HG03442 (cell line): ENCODE data around the gene ZNF132.
"Not testable (repeated sequence)": the region's sequence is repeated elsewhere in the genome, so short reads cannot be mapped to it uniquely, and the experiment has no call there.

Source experiments
- ATAC-seq: cut with Tn5 transposase; IDR thresholded peaks from one replicate; pipeline ENCODE4 v1.9.1; 2021; ENCODE audit warnings: mild to moderate bottlenecking, moderate library complexity; ENCODE audit not compliant: unreplicated experiment

The ZNF132 gene

DNA sequence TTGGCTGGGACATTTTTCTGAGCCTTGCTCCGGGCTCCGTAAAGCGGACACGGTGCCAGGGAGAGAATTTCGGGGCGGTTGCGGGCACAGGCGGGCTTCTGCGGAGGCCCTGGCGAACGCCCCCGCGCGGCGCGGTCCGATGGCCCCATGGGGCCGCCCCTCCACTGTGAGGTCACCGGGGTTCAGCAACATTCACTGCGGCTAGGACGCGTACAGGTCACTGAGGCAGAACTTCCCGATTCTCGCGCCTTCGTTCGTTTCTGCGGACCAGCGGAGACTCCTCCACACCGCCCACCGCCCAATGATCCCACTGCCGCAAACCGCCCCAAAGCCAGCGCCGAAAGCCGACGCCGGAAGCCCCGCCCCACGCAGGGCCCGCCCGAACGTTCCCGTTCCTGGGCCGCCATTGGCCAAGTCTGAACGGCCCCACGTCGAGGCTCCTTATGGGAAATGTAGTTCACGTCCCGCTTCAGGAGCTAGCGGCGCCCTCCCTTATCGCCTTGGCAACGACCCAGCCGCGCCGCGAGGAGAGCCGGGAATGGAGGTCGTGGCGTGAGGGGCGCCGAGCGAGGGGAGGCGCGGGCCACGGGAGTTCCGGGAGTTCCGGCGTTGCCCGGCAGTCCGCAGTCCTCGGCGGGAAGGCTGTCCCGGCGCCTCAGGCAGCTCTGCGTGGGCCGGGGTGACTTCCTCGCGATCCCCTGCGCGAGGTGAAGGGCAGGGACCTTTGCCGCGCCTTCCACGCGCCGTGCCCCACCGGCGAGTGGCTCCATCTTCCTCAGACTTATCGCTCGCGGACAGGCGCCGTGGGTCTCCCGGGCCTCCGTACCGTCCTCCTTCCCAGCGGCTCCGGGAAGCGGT lies 31.6 kb downstream of the ZNF132 start, which contains the start of gene ZNF584:
Gene ZNF584 (plus strand): TSS at position 498 of the 858 bp plus-strand sequence. CDS start 499 bp downstream, outside the sequence.
- peak; percentile 84 for ATAC-seq

DNA sequence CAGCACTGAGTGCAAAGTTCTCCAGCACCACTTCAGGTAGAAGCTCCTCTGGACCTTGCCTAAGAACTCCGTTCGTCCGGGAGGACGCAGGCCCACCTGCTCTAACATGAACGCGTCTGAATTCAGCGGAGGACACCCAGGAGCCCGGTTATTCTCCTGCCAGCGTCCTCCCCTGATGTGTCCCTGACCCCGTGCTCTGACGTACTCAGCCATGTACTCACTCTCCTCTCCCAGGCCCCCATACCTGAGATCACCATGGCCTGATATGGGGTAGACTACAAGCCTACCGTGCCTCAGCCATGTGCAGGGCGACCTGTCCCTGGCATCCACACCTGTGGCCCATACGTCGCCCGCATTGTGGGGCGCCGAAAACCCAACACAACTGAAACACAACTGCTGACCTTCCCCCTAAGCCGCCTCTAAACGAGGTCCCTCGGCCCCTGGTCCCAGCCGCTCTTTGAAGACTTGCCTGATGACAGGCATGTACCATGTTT lies 32.2 kb downstream of the ZNF132 start:
- no peak for ATAC-seq

DNA sequence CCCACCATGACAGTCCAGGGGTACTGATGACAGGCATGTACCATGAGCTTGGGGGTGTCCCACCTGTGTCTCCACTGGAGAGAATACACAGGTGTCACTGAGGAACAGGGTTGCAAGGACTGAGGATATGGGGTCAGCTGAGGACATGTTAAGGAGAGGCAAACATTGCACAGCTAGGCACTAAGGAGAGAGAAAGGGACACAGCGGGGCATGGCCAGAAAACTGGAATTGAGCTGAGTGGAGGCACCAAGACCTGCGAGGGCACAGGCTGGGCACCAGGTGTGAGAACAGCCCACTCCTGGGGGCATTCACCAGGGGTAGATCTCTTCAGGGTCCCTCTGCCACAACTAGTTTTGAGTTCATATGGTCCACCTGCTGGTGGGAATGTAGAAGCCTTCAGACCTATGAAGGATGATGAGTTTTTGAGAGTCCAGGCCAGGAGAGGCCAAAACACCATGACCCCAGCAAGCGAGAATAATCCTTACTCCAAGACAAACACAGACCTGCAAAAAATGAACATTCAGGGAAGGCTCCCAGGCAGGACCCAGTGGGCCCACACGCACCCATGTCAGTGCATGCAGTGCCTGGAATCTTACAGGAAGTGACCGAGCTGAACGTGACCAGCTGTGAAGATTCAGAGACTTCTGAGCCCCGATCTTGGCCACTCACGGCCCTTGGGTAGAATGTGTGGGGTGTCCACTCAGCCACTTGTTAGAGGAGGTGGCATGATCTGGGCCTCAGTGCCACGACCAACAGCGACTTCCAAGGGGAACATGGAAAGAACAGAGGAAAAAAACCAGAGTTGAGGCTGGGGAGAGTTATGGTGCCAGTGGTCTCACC lies 32.9 kb downstream of the ZNF132 start:
- no peak for ATAC-seq

DNA sequence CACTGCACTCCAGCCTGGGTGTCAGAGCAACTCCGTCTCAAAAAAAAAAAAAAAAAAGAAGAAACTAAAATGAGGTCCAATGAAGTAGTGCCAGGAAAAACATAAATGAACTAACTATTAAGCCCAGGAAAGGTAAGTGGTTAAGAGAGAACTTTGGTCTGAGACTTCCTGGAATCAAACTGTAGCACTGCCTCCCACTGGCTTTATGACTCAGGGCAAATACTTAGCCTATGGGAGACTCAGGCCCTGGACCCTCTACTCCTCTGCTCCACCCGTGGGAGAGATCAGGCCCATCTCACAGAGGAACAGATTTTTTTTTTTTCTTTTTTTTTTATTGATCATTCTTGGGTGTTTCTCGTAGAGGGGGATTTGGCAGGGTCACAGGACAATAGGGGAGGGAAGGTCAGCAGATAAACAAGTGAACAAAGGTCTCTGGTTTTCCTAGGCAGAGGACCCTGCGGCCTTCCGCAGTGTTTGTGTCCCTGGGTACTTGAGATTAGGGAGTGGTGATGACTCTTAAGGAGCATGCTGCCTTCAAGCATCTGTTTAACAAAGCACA lies 36.0 kb downstream of the ZNF132 start:
- not testable (repeated sequence) for ATAC-seq

DNA sequence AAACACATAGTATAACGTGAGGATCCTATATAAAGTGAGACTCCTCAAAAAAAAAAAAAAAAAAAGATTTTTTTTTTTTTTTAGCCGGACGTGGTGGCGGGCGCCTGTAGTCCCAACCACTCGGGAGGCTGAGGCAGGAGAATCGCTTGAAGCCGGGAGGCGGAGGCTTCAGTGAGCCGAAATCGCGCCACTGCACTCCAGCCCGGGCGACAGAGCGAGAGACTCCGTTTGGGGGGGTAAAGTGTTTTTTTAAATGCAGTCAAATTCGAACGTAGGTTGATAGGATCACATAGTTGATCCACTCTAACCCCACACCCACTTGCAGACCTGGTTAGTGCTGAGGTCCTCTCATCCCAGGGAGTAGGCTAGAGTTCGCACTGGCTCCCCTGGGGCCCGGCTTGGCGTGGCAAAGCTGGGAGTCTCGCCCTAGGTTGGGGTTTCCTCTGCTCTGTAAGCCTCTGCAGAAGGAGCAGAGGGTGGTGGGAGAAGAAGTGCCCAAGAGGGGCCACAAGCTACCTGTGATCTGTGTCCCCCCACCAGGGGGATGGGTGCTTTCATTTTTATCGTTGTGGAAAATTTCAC lies 38.0 kb downstream of the ZNF132 start:
- no peak for ATAC-seq

DNA sequence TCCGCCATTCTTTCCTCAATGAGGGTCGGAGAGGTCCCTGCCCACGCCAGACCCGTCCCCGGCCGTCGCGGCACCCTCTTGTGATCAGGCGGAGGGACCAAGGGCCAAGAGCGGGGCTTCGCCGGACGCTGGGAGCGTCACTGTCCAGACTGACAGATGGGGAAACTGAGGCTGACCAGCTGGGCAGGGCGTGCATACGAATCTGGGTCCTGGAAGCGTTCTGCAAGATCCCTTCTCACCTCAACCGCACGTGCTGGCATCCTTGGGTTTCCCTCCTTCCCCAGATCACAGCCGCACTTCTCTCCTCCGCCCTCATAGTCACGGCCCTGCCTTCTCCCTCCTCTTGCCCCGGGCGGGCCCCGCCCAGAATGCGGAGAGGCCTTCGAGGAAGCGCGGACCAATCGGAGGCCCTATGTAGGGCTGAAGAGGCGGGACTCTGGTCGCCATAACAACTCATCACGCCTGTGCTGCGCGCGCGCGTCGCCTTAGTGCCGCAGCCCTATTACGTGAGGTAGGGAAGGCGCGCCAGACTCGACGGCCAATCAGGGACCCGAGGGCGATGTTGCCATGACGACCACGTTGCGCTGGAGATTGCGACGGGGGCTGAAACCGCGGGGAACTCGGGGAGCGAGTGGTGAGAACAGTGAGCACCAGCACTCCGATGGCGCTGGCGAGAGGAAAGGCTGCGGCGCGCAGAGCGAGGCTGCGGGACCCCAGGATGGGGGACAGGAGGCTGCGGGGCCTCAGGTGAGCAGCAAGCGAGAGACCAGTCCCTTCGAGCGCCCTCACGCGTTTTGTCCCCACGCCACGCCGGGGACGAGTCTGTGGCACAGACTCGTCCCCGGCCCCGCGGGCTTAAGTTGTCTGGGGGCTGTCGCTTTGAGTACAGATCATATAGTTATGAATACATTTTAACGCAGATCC lies 38.8 kb downstream of the ZNF132 start:
- ATAC-seq, result peak; percentile 98

DNA sequence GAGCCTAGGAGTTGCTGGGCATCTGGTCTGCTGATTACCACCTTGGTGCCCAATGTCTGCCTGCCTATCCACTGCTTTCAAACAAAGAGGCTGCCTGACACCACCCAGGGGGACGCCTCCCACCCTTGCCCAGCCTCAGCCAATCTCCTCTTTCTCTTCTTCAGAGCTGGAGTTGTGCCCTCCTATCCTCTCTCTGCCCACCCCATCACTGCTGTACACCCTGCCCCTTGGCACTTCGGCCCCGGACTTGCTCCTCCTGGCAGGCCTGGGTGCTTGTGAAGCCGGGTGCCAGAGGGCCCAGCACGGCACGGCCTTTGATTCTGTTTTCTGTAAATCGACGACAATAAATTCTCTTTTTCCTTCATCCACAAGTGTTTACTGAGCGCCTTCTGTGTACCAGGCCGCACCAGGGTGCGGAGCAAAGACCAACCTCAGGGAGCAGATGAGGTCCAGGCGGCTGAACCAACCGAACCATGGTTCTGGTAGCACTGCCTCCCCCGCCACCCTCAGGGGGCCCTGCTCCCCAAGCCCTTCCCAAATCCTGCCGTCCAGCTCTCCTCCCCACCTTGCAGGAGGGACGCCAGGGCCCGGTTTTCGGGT lies 39.5 kb downstream of the ZNF132 start:
- ATAC-seq, result no peak

GRCh38 chr19:58399903-58400302 lies 40.0 kb downstream of the ZNF132 start:
- ATAC-seq, result no peak

DNA sequence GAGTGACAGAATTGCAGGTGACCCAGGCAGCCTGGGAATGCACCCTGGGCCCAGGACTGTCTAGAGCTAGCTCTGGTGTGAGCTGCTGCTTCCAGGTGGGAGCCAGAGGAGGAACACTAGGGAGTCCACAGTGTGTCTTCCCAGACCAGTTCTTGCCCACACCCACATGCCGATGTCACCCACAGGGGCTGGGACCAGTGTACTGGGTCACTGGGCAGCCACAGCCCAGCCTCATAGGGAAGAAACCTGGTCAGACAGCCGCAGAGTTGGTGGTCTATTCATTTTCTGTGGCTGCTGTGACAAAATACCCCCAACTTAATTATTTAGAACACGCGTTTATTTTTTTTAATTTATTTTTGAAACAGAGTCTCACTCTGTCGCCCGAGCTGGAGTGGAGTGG lies 41.4 kb downstream of the ZNF132 start:
- no peak for ATAC-seq

DNA sequence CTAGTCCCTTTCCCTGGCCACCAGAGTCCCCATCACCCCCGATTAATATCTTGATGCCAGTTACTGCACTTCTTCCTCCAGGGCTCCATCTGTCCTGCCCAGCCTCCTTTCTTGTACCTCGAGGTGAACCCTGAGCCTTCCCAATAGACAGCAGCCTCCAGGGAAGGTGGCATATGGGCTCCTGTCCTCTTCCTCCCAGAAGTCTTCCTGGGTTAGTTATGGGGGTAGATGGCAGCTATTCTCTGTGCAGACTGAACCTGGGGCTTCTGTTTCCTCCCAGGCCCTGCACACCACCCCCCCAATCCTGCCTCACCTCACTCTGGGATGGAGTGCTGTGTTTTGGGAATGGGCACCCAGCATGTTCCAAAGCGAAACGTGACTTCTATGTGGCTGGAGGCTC lies 41.9 kb downstream of the ZNF132 start:
- no peak for ATAC-seq

DNA sequence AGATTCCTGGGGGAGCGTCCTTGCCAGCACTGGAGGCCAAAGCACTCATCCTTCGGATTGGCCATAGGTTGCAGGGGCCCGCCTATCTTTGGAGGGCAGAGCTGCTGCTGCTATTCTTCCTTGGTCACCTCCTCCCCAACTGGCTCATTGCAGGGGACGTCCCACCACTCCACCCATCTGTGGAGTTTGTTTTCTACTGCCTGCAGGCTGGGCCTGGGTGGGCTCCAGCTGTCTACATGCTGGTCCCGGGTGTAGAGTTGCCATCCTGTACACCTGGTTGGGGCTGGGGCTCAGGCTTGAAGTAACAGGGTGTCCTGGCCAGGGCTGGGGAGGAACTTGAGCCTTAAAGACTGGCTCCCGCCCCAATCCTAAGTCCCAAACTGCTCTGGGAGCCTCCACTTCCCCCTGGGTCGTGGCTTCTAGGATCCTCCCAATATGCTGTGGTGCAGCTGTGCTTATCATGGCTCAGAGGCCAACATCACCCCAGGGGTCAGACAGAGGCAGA lies 42.4 kb downstream of the ZNF132 start:
- no peak for ATAC-seq

GRCh38 chr19:58396691-58397532 lies 43.0 kb downstream of the ZNF132 start:
- no peak for ATAC-seq

DNA sequence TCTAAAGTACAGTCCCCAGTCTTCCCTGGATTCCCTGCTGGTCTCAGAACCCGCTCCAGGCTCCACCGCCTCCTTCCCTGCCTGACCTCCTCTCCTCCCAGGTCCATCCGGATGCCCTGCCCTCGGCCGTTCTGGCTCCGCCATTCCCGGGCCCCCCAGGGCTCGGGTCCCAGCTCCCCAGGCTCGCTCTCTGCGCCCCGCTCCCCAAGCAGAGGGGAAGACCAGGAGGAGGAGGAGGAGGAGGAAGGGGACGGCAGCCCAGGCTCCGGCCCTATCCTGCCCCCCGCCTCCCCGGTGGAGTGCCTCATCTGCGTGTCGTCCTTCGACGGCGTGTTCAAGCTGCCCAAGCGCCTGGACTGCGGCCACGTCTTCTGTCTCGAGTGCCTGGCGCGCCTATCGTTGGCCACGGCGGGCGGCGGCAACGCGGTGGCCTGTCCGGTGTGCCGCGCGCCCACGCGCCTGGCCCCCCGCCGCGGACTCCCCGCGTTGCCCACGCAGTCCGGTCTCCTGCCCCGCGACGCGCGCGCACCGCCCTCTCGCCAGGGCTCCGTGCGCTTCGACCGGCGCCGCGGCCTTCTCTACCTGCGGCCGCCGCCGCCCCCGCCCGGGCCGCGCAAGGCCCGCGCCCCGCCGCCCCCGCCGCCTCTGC lies 43.9 kb downstream of the ZNF132 start:
- ATAC-seq, result no peak

- no peak for ATAC-seq
Observed at GRCh38 chr19:58395220-58395978, 44.6 kb downstream of the ZNF132 start, which contains the start of gene RNF225. Gene RNF225, plus strand, starts transcription at chr19:58395656. Its CDS starts 434 bp downstream, at chr19:58396090.

- ATAC-seq, result no peak
Observed at GRCh38 chr19:58394821-58395219, 45.1 kb downstream of the ZNF132 start.

DNA sequence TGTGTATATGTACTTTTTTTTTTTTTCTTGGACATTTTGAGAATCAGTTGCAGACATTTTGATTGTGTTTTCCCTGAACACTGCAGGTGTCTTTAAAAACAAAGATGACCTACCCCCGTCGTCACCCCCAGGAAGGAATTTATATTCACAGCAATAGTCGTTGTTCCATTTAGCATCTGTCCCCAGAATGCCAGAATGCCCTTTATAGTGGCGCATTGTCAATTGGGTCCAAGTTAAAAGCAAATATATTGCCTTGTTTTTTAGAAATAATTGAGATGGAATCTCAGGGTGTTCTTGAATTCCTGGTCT lies 46.3 kb downstream of the ZNF132 start:
- no peak for ATAC-seq
